GM12874 (cell line): ENCODE measurements around the gene GPR87.

Experiments used
- CTCF ChIP-seq: IDR thresholded peaks from 2 replicates; pipeline ENCODE4 v1.5.1; 2011; ENCODE audit warnings: low read depth, mild to moderate bottlenecking, control low read depth, low read length, moderate library complexity; ENCODE audit not compliant: insufficient read depth

Gene GPR87

DNA sequence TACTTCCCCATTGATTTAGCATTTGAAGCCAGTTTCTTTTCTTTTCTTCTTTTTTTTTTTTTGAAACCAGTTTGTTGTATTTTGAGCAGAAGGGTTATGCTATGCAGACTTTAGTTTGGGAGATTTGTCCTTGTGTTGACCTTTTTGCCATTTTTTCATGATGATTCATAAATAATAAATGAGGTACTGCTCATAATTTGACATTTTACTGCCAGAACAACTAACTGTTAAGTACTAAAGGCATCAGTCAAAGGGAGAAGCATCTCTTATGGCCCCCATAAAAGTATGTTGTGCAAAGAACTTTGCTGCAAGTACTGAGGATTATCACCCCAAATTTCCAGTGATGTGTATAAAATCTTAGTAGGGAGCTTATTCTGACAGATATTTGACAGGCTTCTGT, 1.7 kb upstream of the GPR87 start:
- TF ChIP-seq CTCF: no peak

GRCh38 chr3:151315846-151316245, 774 bp downstream of the GPR87 start:
- no peak for TF ChIP-seq CTCF

GRCh38 chr3:151315136-151315535, 1.5 kb downstream of the GPR87 start:
- no peak for TF ChIP-seq CTCF

DNA sequence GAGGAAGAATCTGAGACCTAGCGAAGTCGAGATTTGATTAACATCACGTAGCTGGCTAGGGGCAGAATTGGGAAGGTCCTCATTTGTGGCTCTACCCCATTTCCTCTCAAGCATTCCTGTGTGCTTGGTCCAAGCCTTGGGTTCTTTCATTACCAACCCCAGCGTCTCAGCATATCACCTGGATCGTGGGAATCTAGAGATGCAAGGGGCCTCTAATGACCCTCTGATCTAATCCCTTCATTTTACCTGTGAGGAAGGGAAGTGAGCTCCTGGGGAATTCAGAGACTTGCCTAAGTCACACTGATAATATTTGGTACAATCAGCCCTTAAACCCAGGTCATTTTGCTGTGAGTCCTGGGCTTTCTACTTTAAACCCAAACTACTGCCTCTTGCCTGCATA, 2.0 kb downstream of the GPR87 start:
- TF ChIP-seq CTCF: no peak

GRCh38 chr3:151314137-151314536, 2.5 kb downstream of the GPR87 start:
- TF ChIP-seq CTCF: no peak

DNA sequence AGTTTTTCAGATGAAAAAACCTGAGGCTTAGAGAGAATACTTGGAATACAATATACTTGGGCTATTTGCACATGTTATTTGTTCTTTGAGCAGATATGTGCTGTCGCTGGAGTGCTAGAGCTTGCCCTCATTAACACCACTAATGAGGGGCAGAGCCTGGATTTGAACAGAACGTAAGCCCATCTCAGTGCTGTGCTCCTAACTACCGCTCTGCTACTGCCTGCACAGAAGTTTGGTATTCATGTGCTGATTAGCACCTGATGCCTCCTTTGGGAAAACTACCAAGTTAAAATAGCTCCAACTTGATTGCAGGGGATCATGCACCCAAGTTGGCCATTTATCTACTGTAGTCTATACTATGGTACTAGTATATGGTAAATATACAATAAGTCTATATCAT, 3.6 kb downstream of the GPR87 start:
- no peak for TF ChIP-seq CTCF

- TF ChIP-seq CTCF: no peak
Observed at GRCh38 chr3:151309566-151309965, 7.1 kb downstream of the GPR87 start.
